ENCODE data around the gene ZNF3. TPM values are rescaled to one million over a fixed set of nuclear protein-coding genes. Genes with fewer than 3 reads are reported as not detected.

Gene ZNF3
- total RNA-seq, 3 donors from 2014 or later: 18.8 to 21.8 (median 21.6) TPM

DNA sequence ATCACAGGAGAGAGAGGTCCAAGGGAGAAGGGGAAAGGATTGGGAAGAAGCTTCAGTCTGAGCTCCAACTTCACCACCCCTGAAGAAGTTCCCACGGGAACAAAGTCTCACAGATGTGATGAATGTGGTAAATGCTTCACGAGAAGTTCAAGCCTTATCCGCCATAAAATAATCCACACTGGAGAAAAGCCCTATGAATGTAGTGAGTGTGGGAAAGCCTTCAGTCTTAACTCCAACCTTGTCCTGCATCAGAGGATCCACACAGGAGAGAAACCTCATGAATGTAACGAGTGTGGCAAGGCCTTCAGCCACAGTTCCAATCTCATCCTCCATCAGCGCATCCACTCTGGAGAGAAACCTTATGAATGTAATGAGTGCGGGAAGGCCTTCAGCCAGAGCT lies 48.0 kb downstream of the ZNF3 start:
- DNase-seq (no peak), ATAC-seq (no peak)
- no peaks in the 10 kb centered on the region for H3K9me3 Mint-ChIP-seq
- peaks cover 58% of the 10 kb centered on the region for H3K36me3 Mint-ChIP-seq (ENCODE audit: insufficient read depth)
- H3K4me1 Mint-ChIP-seq (ENCODE audit: low read depth): no peaks in the 10 kb centered on the region
- no peak overlapping the region for H3K4me3 Mint-ChIP-seq
- H3K27me3 Mint-ChIP-seq (ENCODE audit: low read depth): no peaks in the 10 kb centered on the region

DNA sequence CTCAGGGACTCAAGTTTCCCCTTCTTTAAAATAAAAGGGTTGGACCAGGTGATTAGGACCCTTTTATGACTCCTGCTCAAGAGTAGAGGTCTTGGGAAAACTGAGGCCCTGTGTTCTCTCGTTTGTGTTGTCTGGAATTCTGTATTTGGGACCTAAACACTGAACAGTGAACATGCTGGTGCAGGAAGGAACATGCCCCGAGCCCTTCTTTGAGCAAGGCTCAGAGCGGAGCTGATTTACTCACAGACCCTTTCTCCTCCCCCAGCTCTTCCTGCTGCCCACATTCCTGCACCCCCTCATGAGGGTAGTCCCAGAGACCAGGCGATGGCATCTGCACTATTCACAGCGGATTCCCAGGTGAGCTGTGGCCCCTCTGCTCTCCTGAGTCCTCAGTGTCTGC lies 51.9 kb downstream of the ZNF3 start:
- H3K4me1 Mint-ChIP-seq (ENCODE audit: low read depth): peaks cover 7% of the 10 kb centered on the region
- no peak overlapping the region for H3K4me3 Mint-ChIP-seq
- H3K9me3 Mint-ChIP-seq: no peaks in the 10 kb centered on the region
- H3K27me3 Mint-ChIP-seq (ENCODE audit: low read depth): no peaks in the 10 kb centered on the region
- DNase-seq (no peak), ATAC-seq (no peak)
- H3K36me3 Mint-ChIP-seq (ENCODE audit: insufficient read depth): peaks cover 38% of the 10 kb centered on the region

DNA sequence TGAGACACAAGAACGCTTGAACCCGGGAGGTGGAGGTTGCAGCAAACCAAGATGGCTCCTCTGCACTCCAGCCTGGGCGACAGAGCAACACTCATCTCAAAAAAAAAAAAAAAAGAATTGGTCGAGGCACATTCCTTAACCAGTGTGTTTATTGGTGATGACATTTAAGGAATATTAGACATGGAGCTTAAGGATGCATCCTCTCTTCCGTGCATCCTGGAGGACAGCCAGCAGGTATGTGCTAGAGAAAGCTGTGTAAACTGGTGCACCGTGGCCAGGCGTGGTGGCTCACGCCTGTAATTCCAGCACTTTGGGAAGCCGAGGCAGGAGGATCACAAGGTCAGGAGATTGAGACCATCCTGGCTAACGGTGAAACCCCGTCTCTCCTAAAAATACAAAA lies 54.3 kb downstream of the ZNF3 start:
- DNase-seq (no peak), ATAC-seq (no peak)
- Mint-ChIP-seq H3K4me3 (no peak overlapping the region), H3K36me3 (ENCODE audit: insufficient read depth) (peaks cover 38% of the 10 kb centered on the region), H3K4me1 (ENCODE audit: low read depth) (peaks cover 11% of the 10 kb centered on the region), H3K9me3 (no peaks in the 10 kb centered on the region), H3K27me3 (ENCODE audit: low read depth) (no peaks in the 10 kb centered on the region)

DNA sequence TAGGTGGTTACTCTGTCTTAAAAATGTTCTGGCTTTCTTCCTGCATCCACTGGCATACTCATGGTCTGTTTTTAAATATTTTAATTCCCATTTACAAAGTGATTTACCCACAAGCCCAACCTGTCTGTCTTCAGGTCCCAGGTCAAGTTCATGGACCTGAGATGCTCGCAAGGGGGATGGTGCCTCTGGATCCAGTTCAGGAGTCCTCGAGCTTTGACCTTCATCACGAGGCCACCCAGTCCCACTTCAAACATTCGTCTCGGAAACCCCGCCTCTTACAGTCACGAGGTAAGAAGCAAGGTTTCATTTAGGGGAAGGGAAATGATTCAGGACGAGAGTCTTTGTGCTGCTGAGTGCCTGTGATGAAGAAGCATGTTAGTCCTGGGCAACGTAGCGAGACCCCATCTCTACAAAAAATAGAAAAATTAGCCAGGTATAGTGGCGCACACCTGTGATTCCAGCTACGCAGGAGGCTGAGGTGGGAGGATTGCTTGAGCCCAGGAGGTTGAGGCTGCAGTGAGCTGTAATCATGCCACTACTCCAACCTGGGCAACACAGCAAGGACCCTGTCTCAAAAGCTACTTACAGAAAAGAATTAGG lies 57.4 kb downstream of the ZNF3 start:
- ATAC-seq (no peak), DNase-seq (no peak)
- H3K27me3 Mint-ChIP-seq (ENCODE audit: low read depth): no peaks in the 10 kb centered on the region
- peaks cover 24% of the 10 kb centered on the region for H3K36me3 Mint-ChIP-seq (ENCODE audit: insufficient read depth)
- H3K4me3 Mint-ChIP-seq: no peak overlapping the region
- peaks cover 29% of the 10 kb centered on the region for H3K4me1 Mint-ChIP-seq (ENCODE audit: low read depth)
- H3K9me3 Mint-ChIP-seq: no peaks in the 10 kb centered on the region

DNA sequence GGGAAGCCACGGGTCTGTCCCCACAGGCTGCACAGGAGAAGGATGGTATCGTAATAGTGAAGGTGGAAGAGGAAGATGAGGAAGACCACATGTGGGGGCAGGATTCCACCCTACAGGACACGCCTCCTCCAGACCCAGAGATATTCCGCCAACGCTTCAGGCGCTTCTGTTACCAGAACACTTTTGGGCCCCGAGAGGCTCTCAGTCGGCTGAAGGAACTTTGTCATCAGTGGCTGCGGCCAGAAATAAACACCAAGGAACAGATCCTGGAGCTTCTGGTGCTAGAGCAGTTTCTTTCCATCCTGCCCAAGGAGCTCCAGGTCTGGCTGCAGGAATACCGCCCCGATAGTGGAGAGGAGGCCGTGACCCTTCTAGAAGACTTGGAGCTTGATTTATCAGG lies 58.0 kb downstream of the ZNF3 start:
- Mint-ChIP-seq H3K36me3 (ENCODE audit: insufficient read depth) (peaks cover 24% of the 10 kb centered on the region), H3K4me1 (ENCODE audit: low read depth) (peaks cover 35% of the 10 kb centered on the region), H3K4me3 (no peak overlapping the region), H3K27me3 (ENCODE audit: low read depth) (no peaks in the 10 kb centered on the region), H3K9me3 (no peaks in the 10 kb centered on the region)
- DNase-seq: no peak
- no peak for ATAC-seq

DNA sequence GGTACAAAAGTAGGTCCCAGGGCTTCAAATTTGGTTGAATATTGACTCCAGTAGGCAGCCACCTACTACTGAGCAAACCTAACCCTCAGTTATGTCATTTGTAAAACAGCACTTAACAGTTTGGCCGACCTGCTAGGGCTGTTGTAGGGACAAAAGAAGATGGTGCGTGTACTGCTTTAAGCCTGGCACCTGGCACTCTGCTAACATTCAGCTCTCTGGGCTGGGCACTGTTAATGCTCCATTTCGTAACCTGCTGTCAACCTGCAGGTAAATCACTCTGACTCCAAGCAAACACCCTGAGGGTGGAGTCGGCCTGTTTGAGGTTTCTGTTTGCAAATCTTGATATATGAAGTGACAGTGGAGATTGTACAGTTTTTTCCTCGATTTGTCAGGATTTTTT lies 58.9 kb downstream of the ZNF3 start:
- Mint-ChIP-seq H3K27me3 (ENCODE audit: low read depth) (no peaks in the 10 kb centered on the region), H3K4me3 (no peak overlapping the region), H3K4me1 (ENCODE audit: low read depth) (peaks cover 41% of the 10 kb centered on the region), H3K9me3 (no peaks in the 10 kb centered on the region), H3K36me3 (ENCODE audit: insufficient read depth) (peaks cover 27% of the 10 kb centered on the region)
- no peak for DNase-seq
- no peak for ATAC-seq

DNA sequence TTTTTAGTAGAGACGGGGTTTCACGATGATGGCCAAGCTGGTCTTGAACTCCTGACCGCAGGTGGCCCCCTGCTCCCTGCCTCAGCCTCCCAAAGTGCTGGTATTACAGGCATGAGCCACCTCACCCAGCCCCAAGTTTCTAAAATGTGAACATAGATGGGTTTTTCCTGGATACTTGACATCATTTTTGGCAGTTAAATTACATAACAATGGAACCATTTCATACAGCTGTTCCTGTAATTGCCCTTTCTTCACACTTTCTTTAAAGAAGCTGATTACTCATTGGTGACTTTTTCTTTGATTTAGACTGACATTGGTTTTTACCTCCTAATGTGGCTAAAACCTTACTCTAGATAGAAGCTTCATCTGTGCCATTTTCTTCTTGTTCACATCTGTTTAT lies 60.2 kb downstream of the ZNF3 start:
- Mint-ChIP-seq H3K4me3 (no peak overlapping the region), H3K9me3 (no peaks in the 10 kb centered on the region), H3K27me3 (ENCODE audit: low read depth) (no peaks in the 10 kb centered on the region), H3K36me3 (ENCODE audit: insufficient read depth) (peaks cover 27% of the 10 kb centered on the region), H3K4me1 (ENCODE audit: low read depth) (peaks cover 51% of the 10 kb centered on the region)
- DNase-seq: no peak
- peak; percentile 34 to 39 for ATAC-seq

Other genes with a start within 250 kb of the ZNF3 start
- gene OR2AE1, start 204.7 kb downstream of the ZNF3 start, total RNA-seq: under 1 TPM in 1 of 3 donors, not detected in 2; 0.24 TPM
- 10 to 100 TPM; 23.6 to 25.5 (median 23.8) TPM for gene TRIM4, start 162.2 kb downstream of the ZNF3 start, total RNA-seq
- gene GJC3, start 152.1 kb downstream of the ZNF3 start, total RNA-seq: under 1 TPM; 0.24 to 0.40 (median 0.29) TPM
- under 1 TPM; 0.34 to 0.63 (median 0.46) TPM for gene AZGP1, start 105.7 kb downstream of the ZNF3 start, total RNA-seq
- 10 to 100 TPM; 30.9 to 32.8 (median 32.3) TPM for gene ZKSCAN1, start 66.1 kb downstream of the ZNF3 start, total RNA-seq
- gene ZSCAN21, start 31.9 kb downstream of the ZNF3 start, total RNA-seq: 1 to 10 TPM; 8.5 to 9.9 (median 9.4) TPM
- gene COPS6, start 7.2 kb upstream of the ZNF3 start, total RNA-seq: 100 to 1,000 TPM; 105 to 120 (median 112) TPM
- 100 to 1,000 TPM; 471 to 592 (median 521) TPM for gene MCM7, start 19.7 kb upstream of the ZNF3 start, total RNA-seq
- 10 to 100 TPM; 13.4 to 16.0 (median 16.0) TPM for gene AP4M1, start 19.9 kb upstream of the ZNF3 start, total RNA-seq
- gene TAF6, start 37.6 kb upstream of the ZNF3 start, total RNA-seq: 10 to 100 TPM; 67.3 to 74.2 (median 72.9) TPM
- 1 to 10 TPM; 6.6 to 8.6 (median 7.6) TPM for gene CNPY4, start 37.9 kb upstream of the ZNF3 start, total RNA-seq
- 1 to 10 TPM; 3.0 to 4.8 (median 3.2) TPM for gene MBLAC1, start 45.2 kb upstream of the ZNF3 start, total RNA-seq
- gene LAMTOR4, start 67.2 kb upstream of the ZNF3 start, total RNA-seq: 100 to 1,000 TPM; 109 to 119 (median 115) TPM
- 10 to 100 TPM; 41.9 to 45.6 (median 43.6) TPM for gene TRAPPC14, start 77.0 kb upstream of the ZNF3 start, total RNA-seq
- gene GAL3ST4, start 86.9 kb upstream of the ZNF3 start, total RNA-seq: 1 to 10 TPM in 1 of 3 donors, under 1 TPM in 2; 0.33 to 1.2 (median 0.40) TPM
- 1 to 10 TPM; 3.5 to 4.2 (median 4.1) TPM for gene GPC2, start 95.7 kb upstream of the ZNF3 start, total RNA-seq
- gene STAG3, start 96.2 kb upstream of the ZNF3 start, total RNA-seq: 1 to 10 TPM; 3.3 to 5.8 (median 3.9) TPM
- 10 to 100 TPM; 21.9 to 37.1 (median 27.8) TPM for gene PVRIG, start 138.2 kb upstream of the ZNF3 start, total RNA-seq
- not detected for gene SPDYE3, start 226.0 kb upstream of the ZNF3 start, total RNA-seq